SK-N-SH (cell line): Measurements from ENCODE around the gene SLC45A3. TPM values are rescaled to one million over a fixed set of nuclear protein-coding genes. Genes with fewer than 3 reads are reported as not detected.

Experiments used
- CTCF ChIA-PET: fragments of 300-600, 350-600 bp; formaldehyde crosslinking; extraction: SDS; loops from one replicate; lab custom pipeline; 2021; lab: Yijun Ruan, JAX
- POLR2A ChIA-PET: fragments of 350-600 bp; sonication (Branson Sonifier 250); formaldehyde crosslinking; extraction: SDS; loops from one replicate; lab custom pipeline; 2020; ENCODE audit warnings: antibody characterized with exemption, inconsistent platforms; lab: Yijun Ruan, JAX
- DNase-seq: peaks from one replicate; pipeline ENCODE4 v3.0.0; 2012
- H2AFZ ChIP-seq: fragments of 200-600 bp; sonication (generic); 2 replicates; pipeline ENCODE4 v1.8.1; 2016; ENCODE audit warnings: antibody characterized with exemption, mild to moderate bottlenecking, low read depth
- H3F3A ChIP-seq: fragments of 200-600 bp; sonication (generic); replicated peaks from 2 replicates; pipeline ENCODE3; 2016; ENCODE audit warnings: antibody characterized with exemption, mild to moderate bottlenecking; ENCODE audit not compliant: insufficient read depth
- H3K27ac ChIP-seq, 2 experiments: fragments of 200-500 bp in 1 of 2; fragments of 200-600 bp in 1 of 2; sonication (Bioruptor generic) in 1 of 2; sonication (generic), shearing (Covaris generic) in 1 of 2; 2 replicates each; pipeline versions ENCODE4 v1.5.1 to v1.6.1; 2014 to 2016; ENCODE audit warnings: low read depth in 2 of 2, inconsistent platforms in 1 of 2, low read length in 1 of 2, mild to moderate bottlenecking in 1 of 2, mixed read lengths in 1 of 2
- H3K27me3 ChIP-seq: fragments of 200-600 bp; sonication (generic), shearing (Covaris generic); 2 replicates; pipeline ENCODE4 v1.6.1; 2016; ENCODE audit warnings: mixed run types; ENCODE audit not compliant: insufficient read depth
- H3K36me3 ChIP-seq, 2 experiments: fragments of 200-500 bp in 1 of 2; fragments of 200-600 bp in 1 of 2; sonication (Bioruptor generic) in 1 of 2; sonication (generic) in 1 of 2; replicated peaks in 1 of 2; 2 replicates each; pipeline versions ENCODE3 to v1.5.1; 2014 to 2016; ENCODE audit warnings: low read length in 1 of 2, mild to moderate bottlenecking in 1 of 2; ENCODE audit not compliant: insufficient read depth in 2 of 2, control insufficient read depth in 1 of 2
- H3K4me1 ChIP-seq, 2 experiments: fragments of 200-500 bp in 1 of 2; fragments of 200-600 bp in 1 of 2; sonication (Bioruptor generic) in 1 of 2; sonication (generic), shearing (Covaris generic) in 1 of 2; 2 replicates each; pipeline versions ENCODE4 v1.5.1 to v1.6.1; 2014 to 2016; ENCODE audit warnings: low read depth in 1 of 2, low read length in 1 of 2, mixed run types in 1 of 2; ENCODE audit not compliant: insufficient read depth in 2 of 2, control insufficient read depth in 1 of 2
- H3K4me2 ChIP-seq: fragments of 200-600 bp; sonication (generic), shearing (Covaris generic); 2 replicates; pipeline ENCODE4 v1.6.1; 2017; ENCODE audit warnings: mixed run types
- H3K4me3 ChIP-seq, 2 experiments: fragments of 200-500 bp in 1 of 2; fragments of 200-600 bp in 1 of 2; sonication (Bioruptor generic) in 1 of 2; sonication (generic), shearing (Covaris generic) in 1 of 2; 2 replicates each; pipeline versions ENCODE4 v1.5.1 to v1.8.1; 2014 to 2016; ENCODE audit warnings: low read depth in 2 of 2, inconsistent platforms in 1 of 2, low read length in 1 of 2, mild to moderate bottlenecking in 1 of 2, mixed read lengths in 1 of 2, moderate library complexity in 1 of 2
- H3K79me2 ChIP-seq: fragments of 200-600 bp; sonication (generic); 2 replicates; pipeline ENCODE4 v1.8.1; 2017; ENCODE audit warnings: mild to moderate bottlenecking; ENCODE audit not compliant: insufficient read depth
- H3K9ac ChIP-seq: fragments of 200-600 bp; sonication (generic); 2 replicates; pipeline ENCODE4 v1.6.1; 2017; ENCODE audit warnings: mixed run types
- H3K9me2 ChIP-seq: fragments of 200-600 bp; sonication (generic); 2 replicates; pipeline ENCODE4 v1.6.1; 2017; ENCODE audit warnings: mixed run types
- H3K9me3 ChIP-seq: fragments of 200-600 bp; sonication (generic); 2 replicates; pipeline ENCODE4 v1.6.1; 2017; ENCODE audit warnings: mixed run types, mild to moderate bottlenecking, moderate library complexity
- H4K20me1 ChIP-seq: fragments of 200-600 bp; sonication (generic); 2 replicates; pipeline ENCODE4 v1.6.1; 2017; ENCODE audit warnings: mild to moderate bottlenecking, mixed run types; ENCODE audit not compliant: insufficient read depth
- ELF1 ChIP-seq: IDR thresholded peaks from 2 replicates; pipeline ENCODE4 v1.4.0; 2012
- EZH2phosphoT487 ChIP-seq: fragments of 200-600 bp; sonication (generic); IDR thresholded peaks from 2 replicates; pipeline ENCODE4 v1.6.1; 2017; ENCODE audit warnings: low read depth, mixed run types, mild to moderate bottlenecking, antibody characterized with exemption, moderate library complexity, borderline replicate concordance
- FOXJ3 ChIP-seq: sonication (generic); formaldehyde crosslinking; IDR thresholded peaks from 2 replicates; pipeline ENCODE4 v1.5.1; 2020; ENCODE audit warnings: mild to moderate bottlenecking, missing genetic modification reagents
- FOXM1 ChIP-seq: IDR thresholded peaks from 2 replicates; pipeline ENCODE4 v1.4.0; 2012; ENCODE audit warnings: low read depth, mild to moderate bottlenecking
- JUND ChIP-seq: IDR thresholded peaks from 2 replicates; pipeline ENCODE4 v1.4.0; 2012
- MXI1 ChIP-seq: IDR thresholded peaks from 2 replicates; pipeline ENCODE4 v1.6.1; 2012; ENCODE audit warnings: mild to moderate bottlenecking, low read depth, low read length, improper control_type of control experiment
- NFIC ChIP-seq: IDR thresholded peaks from 2 replicates; pipeline ENCODE4 v1.4.0; 2012; ENCODE audit warnings: borderline replicate concordance
- NRF1 ChIP-seq: IDR thresholded peaks from 2 replicates; pipeline ENCODE4 v1.6.1; 2012; ENCODE audit warnings: low read depth, mild to moderate bottlenecking, low read length
- PBX3 ChIP-seq: IDR thresholded peaks from 2 replicates; pipeline ENCODE4; 2012
- RFX5 ChIP-seq: IDR thresholded peaks from 2 replicates; pipeline ENCODE4 v1.6.1; 2012; ENCODE audit warnings: mild to moderate bottlenecking, improper control_type of control experiment, low read length
- SIN3A ChIP-seq: IDR thresholded peaks from 2 replicates; pipeline ENCODE4 v1.6.1; 2012; ENCODE audit warnings: low read depth, mild to moderate bottlenecking, low read length, moderate library complexity, borderline replicate concordance
- SMC3 ChIP-seq: IDR thresholded peaks from 2 replicates; pipeline ENCODE4 v1.6.1; 2012; ENCODE audit warnings: low read depth, low read length, improper control_type of control experiment
- TAF1 ChIP-seq: IDR thresholded peaks from 2 replicates; pipeline ENCODE4 v1.6.1; 2012; ENCODE audit warnings: low read depth, mild to moderate bottlenecking, low read length, moderate library complexity, borderline replicate concordance
- TCF12 ChIP-seq: IDR thresholded peaks from 2 replicates; pipeline ENCODE4 v1.4.0; 2012
- USF1 ChIP-seq: IDR thresholded peaks from 2 replicates; pipeline ENCODE4 v1.4.0; 2012; ENCODE audit warnings: low read depth, borderline replicate concordance
- YY1 ChIP-seq: IDR thresholded peaks from 2 replicates; pipeline ENCODE4 v1.4.0; 2012; ENCODE audit warnings: low read depth, mild to moderate bottlenecking
- WGBS: methylation state at CpG from one replicate; pipeline ENCODE4 v1.1.6; 2017; ENCODE audit warnings: low lambda C conversion rate; 5-methylcytosine and 5-hydroxymethylcytosine counted together
- polyA plus RNA-seq, 3 experiments: library from polyadenylated mRNA; depleted of rRNA; stranded (reverse); fragments of >200 nt; gene quantifications; 2 replicates each; pipeline ENCODE4 v1.2.3, GENCODE V29; 2012

Gene SLC45A3
- polyA plus RNA-seq, 1 of the 3 experiments (the other 2 are of a cell fraction), result 4.6 TPM

GRCh38 chr1:205719015-205719414 lies 38.7 kb upstream of the SLC45A3 start:
- no peaks in the 10 kb centered on the region for H3K4me1 ChIP-seq
- H3K4me2 ChIP-seq, result no peak overlapping the region
- peaks cover 85 to 88% of the 10 kb centered on the region in 2 experiments for H3K36me3 ChIP-seq
- WGBS, result 78% methylated on average over 3 of the region's 3 CpGs
- no peaks in the 10 kb centered on the region for H3K27me3 ChIP-seq
- H3K9me2 ChIP-seq, result no peaks in the 10 kb centered on the region
- peaks cover 7% of the 10 kb centered on the region; the same call in 1 of the 2 replicates for H4K20me1 ChIP-seq
- no peak overlapping the region for H3K4me3 ChIP-seq
- no peak overlapping the region for H3K9ac ChIP-seq
- H3K9me3 ChIP-seq, result no peaks in the 10 kb centered on the region
- TF ChIP-seq SMC3 (no peak), EZH2phosphoT487 (no peak), MXI1 (no peak), RFX5 (no peak), TCF12 (no peak)
- DNase-seq, result no peak
- POLR2A ChIA-PET, result no interaction called here
- no peak overlapping the region for H3K27ac ChIP-seq
- peaks cover 46% of the 10 kb centered on the region for H3K79me2 ChIP-seq
- CTCF ChIA-PET, result interaction anchor here (1.1 to 10.2 kb wide), 4 partner anchors 9 to 127 kb away, joined by 3 to 92 read pairs (median 6); no protein-coding TSS in a partner anchor
- no peak overlapping the region for H2AFZ ChIP-seq
- peaks cover 38% of the 10 kb centered on the region for H3F3A ChIP-seq

GRCh38 chr1:205716371-205717132 lies 36.2 kb upstream of the SLC45A3 start:
- CTCF ChIA-PET, result interaction anchor here (1.2 kb wide), 1 partner anchor 59 kb away, joined by 10 read pairs; no protein-coding TSS in a partner anchor
- Histone ChIP-seq H3K4me2 (no peak overlapping the region), H3K79me2 (peaks cover 24% of the 10 kb centered on the region; the same call in 1 of the 2 replicates), H3K9me3 (no peaks in the 10 kb centered on the region), H3K4me3 (no peak overlapping the region), H3K9ac (no peak overlapping the region), H3K4me1 (no peaks in the 10 kb centered on the region; a peak in 1 of 4 replicates), H3K9me2 (no peaks in the 10 kb centered on the region), H3K27me3 (no peaks in the 10 kb centered on the region), H3F3A (peaks cover 59% of the 10 kb centered on the region), H3K27ac (no peak overlapping the region), H2AFZ (no peak overlapping the region), H4K20me1 (peaks cover 3% of the 10 kb centered on the region; the same call in 1 of the 2 replicates), H3K36me3 (peaks cover 81 to 88% of the 10 kb centered on the region in 2 experiments)
- TF ChIP-seq NFIC (no peak), ELF1 (no peak), NRF1 (no peak), MXI1 (no peak), EZH2phosphoT487 (no peak), TCF12 (no peak), RFX5 (no peak), SMC3 (no peak), SIN3A (no peak), FOXJ3 (no peak), USF1 (no peak), FOXM1 (no peak), YY1 (no peak), PBX3 (no peak), TAF1 (no peak), JUND (no peak)
- POLR2A ChIA-PET, result no interaction called here
- WGBS, result 97% methylated on average over 7 of the region's 7 CpGs
- no peak for DNase-seq
